Kidney (tissue), 14 donors: ENCODE data around the gene CTSD. TPM values are rescaled to one million over a fixed set of nuclear protein-coding genes. Genes with fewer than 3 reads are reported as not detected.
A peak's percentile ranks its signal among the peaks of the same experiment; 100 is the strongest.

Experiments used
- DNase-seq, 5 donors: peaks; one replicate each; pipeline ENCODE4 v3.0.0-alpha.2; 2013 to 2020
- FAIRE-seq: peaks from 2 replicates; lab custom pipeline; 2012; peaks lifted over from hg19 to GRCh38; lab: Jason Lieb, UNC
- H3K27ac ChIP-seq, 2 donors: one replicate each; pipeline ENCODE4 v1.7.0; 2013; ENCODE audit warnings: low read depth in 2 of 2, low read length in 2 of 2, inconsistent platforms in 1 of 2
- H3K27me3 ChIP-seq: one replicate; pipeline ENCODE4 v1.7.1; 2013; ENCODE audit warnings: low read length, inconsistent platforms; ENCODE audit not compliant: control insufficient read depth, insufficient read depth
- H3K36me3 ChIP-seq, 3 donors: one replicate each; pipeline versions ENCODE4 v1.7.0 to v1.7.1; 2013; ENCODE audit warnings: low read length in 3 of 3, control low read depth in 1 of 3, inconsistent platforms in 1 of 3; ENCODE audit not compliant: insufficient read depth in 3 of 3, control insufficient read depth in 2 of 3
- H3K4me1 ChIP-seq, 3 donors: one replicate each; pipeline versions ENCODE4 v1.7.0 to v1.7.1; 2013; ENCODE audit warnings: low read length in 3 of 3, inconsistent platforms in 1 of 3, low read depth in 1 of 3; ENCODE audit not compliant: control insufficient read depth in 2 of 3, insufficient read depth in 2 of 3
- H3K4me3 ChIP-seq, 3 donors: one replicate each; pipeline versions ENCODE4 v1.7.0 to v1.8.1; 2013; ENCODE audit warnings: low read length in 3 of 3, control low read depth in 1 of 3, inconsistent platforms in 1 of 3
- H3K9ac ChIP-seq, 3 donors: one replicate each; pipeline versions ENCODE4 v1.7.0 to v1.7.1; 2013; ENCODE audit warnings: low read length in 3 of 3, control low read depth in 1 of 3, inconsistent platforms in 1 of 3
- H3K9me3 ChIP-seq, 3 donors: one replicate each; pipeline versions ENCODE4 v1.7.0 to v1.7.1; 2013; ENCODE audit warnings: low read length in 3 of 3, control low read depth in 1 of 3, inconsistent platforms in 1 of 3; ENCODE audit not compliant: control insufficient read depth in 2 of 3, insufficient read depth in 1 of 3
- intact Hi-C: fragments of 100-400 bp; cut with DNase I; formaldehyde crosslinking; loops from one replicate; pipeline ENCODE4 v1.11.1; 2022
- polyA plus RNA-seq: library from polyadenylated mRNA; stranded (reverse); fragments of 350-450 nt; fragmentation: Illumina TruSeq; extraction: RNeasy Lipid Tissue Mini Kit (QIAGEN cat#74804); gene quantifications from one replicate; pipeline ENCODE4 v1.2.3, GENCODE V29; 2014; ENCODE audit warnings: low read depth, low replicate concordance; ENCODE audit not compliant: insufficient read depth
- total RNA-seq: library from RNA; stranded (reverse); fragmentation: NEBNext Ultra II Directional; extraction: Animal tissue kit (Norgen Biotek cat#: 25700); gene quantifications from one replicate; pipeline ENCODE4 v1.2.1, GENCODE V29; 2021
- TF ChIP-seq, protein P1 (sequence below): IDR thresholded peaks from 3 replicates; pipeline ENCODE4 v1.5.1; 2012; ENCODE audit warnings: mild to moderate bottlenecking, moderate library complexity, borderline replicate concordance; ENCODE audit not compliant: insufficient read depth; ENCODE audit errors: extremely low read depth
- donor health status: control.
- donor health status: control.
- donor health status: control.
- donor health status: control.
- donor health status: control.
- donor health status: DM: yes; HTN: yes; CAD: no.
- donor health status: Normal renal cell carcinoma (clear cell type).

The CTSD gene
- total and polyA plus RNA-seq, 2 donors from 2014 or later = 2,183 to 2,764 TPM

DNA sequence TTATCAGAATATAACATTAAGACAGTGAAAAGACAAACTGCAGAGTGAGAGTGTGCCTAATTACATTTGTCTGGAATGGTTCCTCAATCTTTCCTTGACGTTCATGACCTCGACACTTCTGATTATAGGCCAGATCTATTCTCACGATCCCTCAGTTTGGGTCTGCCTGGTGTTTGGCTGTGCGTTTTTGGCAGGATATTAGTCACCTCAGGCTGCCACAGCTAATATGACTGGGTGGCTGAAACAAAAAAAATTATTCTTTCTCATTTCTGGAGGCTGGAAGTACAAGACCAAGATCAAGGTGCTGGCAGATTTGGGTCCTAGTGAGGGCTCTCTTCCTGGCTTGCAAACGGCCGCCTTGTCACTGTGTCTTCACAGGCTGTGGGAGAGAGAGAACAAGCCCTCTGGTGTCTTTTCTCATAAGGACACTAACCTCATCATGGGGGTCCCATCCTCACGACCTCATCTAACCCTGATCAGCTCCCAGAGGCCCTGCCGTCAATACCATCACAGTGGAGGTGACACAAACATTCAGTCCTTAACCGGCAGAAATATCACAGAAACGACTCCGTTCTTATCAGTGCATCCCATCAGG, 36.5 kb downstream of the CTSD start:
- Histone ChIP-seq H3K36me3 (no peaks in the 10 kb centered on the region), H3K9ac (no peak overlapping the region), H3K4me1 (no peaks in the 10 kb centered on the region), H3K9me3 (no peaks in the 10 kb centered on the region), H3K4me3 (no peak overlapping the region), H3K27ac (no peak overlapping the region), H3K27me3 (no peaks in the 10 kb centered on the region)
- FAIRE-seq = no peak
- intact Hi-C loops = no loop called here
- DNase-seq = peak in 1 of 5 donors; percentile 11
- TF ChIP-seq, protein P1, sequence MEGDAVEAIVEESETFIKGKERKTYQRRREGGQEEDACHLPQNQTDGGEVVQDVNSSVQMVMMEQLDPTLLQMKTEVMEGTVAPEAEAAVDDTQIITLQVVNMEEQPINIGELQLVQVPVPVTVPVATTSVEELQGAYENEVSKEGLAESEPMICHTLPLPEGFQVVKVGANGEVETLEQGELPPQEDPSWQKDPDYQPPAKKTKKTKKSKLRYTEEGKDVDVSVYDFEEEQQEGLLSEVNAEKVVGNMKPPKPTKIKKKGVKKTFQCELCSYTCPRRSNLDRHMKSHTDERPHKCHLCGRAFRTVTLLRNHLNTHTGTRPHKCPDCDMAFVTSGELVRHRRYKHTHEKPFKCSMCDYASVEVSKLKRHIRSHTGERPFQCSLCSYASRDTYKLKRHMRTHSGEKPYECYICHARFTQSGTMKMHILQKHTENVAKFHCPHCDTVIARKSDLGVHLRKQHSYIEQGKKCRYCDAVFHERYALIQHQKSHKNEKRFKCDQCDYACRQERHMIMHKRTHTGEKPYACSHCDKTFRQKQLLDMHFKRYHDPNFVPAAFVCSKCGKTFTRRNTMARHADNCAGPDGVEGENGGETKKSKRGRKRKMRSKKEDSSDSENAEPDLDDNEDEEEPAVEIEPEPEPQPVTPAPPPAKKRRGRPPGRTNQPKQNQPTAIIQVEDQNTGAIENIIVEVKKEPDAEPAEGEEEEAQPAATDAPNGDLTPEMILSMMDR = no peak

DNA sequence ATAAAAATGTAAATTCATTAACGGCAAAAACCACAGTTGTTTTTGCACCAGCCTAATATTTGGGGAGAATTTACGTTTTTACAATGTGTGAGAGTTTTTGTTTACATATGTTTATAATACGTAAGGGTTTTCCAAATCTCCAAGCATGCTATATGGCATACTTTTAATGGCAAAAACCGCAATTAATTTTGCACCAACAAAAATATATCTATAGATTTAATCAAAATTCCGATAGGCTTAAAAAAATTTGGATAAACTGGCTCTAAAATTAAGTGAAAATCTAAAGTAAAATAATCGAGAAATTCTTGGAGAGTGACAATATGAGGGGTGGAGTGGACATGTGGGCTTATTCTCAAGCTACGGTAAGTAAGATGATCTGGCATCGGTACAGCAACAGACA, 43.9 kb downstream of the CTSD start:
- Histone ChIP-seq H3K9me3 (no peaks in the 10 kb centered on the region), H3K36me3 (no peaks in the 10 kb centered on the region), H3K27me3 (no peaks in the 10 kb centered on the region), H3K9ac (no peak overlapping the region), H3K4me3 (no peak overlapping the region), H3K4me1 (no peaks in the 10 kb centered on the region), H3K27ac (no peak overlapping the region)
- intact Hi-C loops = no loop called here
- DNase-seq (peak in 1 of 5 donors; percentile 5), FAIRE-seq (no peak)
- TF ChIP-seq, protein P1 = no peak

DNA sequence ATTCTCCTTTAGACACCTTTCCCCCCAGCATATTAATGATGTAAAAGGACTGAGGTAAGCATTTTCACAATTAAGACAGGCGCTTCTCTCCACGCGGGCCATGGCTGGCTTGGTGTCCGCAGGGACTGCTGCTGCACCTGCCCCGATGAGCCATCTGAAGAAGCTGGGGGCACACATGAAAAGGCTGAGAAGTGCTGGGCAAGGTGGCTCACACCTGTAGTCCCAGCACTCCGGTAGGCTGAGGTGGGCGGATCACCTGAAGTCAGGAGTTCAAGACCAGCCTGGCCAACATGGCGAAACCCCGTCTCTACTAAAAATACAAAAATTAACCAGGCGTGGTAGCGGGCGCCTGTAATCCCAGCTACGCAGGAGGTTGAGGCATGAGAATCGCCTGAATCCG, 45.4 kb downstream of the CTSD start:
- Histone ChIP-seq H3K4me3 (no peak overlapping the region), H3K9ac (no peak overlapping the region), H3K27me3 (no peaks in the 10 kb centered on the region), H3K4me1 (no peaks in the 10 kb centered on the region), H3K9me3 (no peaks in the 10 kb centered on the region), H3K36me3 (no peaks in the 10 kb centered on the region), H3K27ac (no peak overlapping the region)
- DNase-seq (peak in 1 of 5 donors; percentile 11), FAIRE-seq (no peak)
- TF ChIP-seq, protein P1 = no peak
- intact Hi-C loops = no loop called here

DNA sequence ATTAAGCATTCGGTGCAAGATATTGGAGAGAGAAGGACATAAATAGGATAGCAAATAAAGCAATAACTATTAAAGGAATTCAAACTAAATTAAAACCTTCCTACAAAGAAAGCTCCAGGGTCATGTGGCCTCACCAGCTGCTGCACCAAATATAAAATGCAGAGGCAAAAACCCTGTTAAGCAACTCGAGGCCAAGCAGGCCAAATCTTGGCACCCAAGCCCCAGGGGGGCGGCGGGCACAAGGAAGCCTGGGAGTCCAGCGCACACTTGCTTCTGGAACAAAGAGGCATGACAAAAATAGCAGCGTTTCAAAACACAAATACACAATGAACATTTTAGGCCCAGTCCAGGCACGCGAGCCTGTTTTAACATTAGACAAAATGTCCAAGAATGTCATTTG, 46.0 kb downstream of the CTSD start:
- no peak for FAIRE-seq
- no peak overlapping the region for H3K9ac ChIP-seq
- TF ChIP-seq, protein P1 = no peak
- no peaks in the 10 kb centered on the region for H3K36me3 ChIP-seq
- H3K4me3 ChIP-seq = no peak overlapping the region
- H3K27me3 ChIP-seq = no peaks in the 10 kb centered on the region
- no peaks in the 10 kb centered on the region for H3K4me1 ChIP-seq
- intact Hi-C loops = no loop called here
- peak in 1 of 5 donors; percentile 23 for DNase-seq
- no peak overlapping the region for H3K27ac ChIP-seq
- no peaks in the 10 kb centered on the region for H3K9me3 ChIP-seq
